CD4-positive, CD25-positive, alpha-beta regulatory T cell (primary cell): ENCODE measurements around the gene SEMA5B. TPM values are rescaled to one million over a fixed set of nuclear protein-coding genes. Genes with fewer than 3 reads are reported as not detected.

ENCODE experiments used
- ATAC-seq, 2 donors: fragments of 150-1000 bp; cut with Tn5 transposase; one replicate each; pipeline ENCODE4 v1.10.0; 2021; ENCODE audit warnings: low read depth in 2 of 2, moderate number of reproducible peaks in 2 of 2, moderate library complexity in 1 of 2
- DNase-seq, 3 donors: peaks; one replicate each; pipeline versions ENCODE4 v3.0.0 to v3.0.0-alpha.2; 2012 to 2022; ENCODE audit warnings: mixed read lengths in 1 of 3
- H3K27ac ChIP-seq: one replicate; pipeline ENCODE4 v1.7.0; 2013; ENCODE audit warnings: mild to moderate bottlenecking, low read length; ENCODE audit not compliant: insufficient read depth, poor library complexity, severe bottlenecking
- H3K27me3 ChIP-seq: one replicate; pipeline ENCODE4 v1.7.0; 2013; ENCODE audit warnings: low read length; ENCODE audit not compliant: control insufficient read depth, insufficient read depth
- H3K36me3 ChIP-seq: one replicate; pipeline ENCODE4 v1.7.0; 2013; ENCODE audit warnings: mild to moderate bottlenecking, low read length, moderate library complexity; ENCODE audit not compliant: control insufficient read depth, insufficient read depth
- H3K4me1 ChIP-seq: 2 replicates; pipeline ENCODE4 v1.7.0; 2013; ENCODE audit warnings: mild to moderate bottlenecking, low read length; ENCODE audit not compliant: insufficient read depth, control insufficient read depth, poor library complexity, severe bottlenecking
- H3K4me3 ChIP-seq: one replicate; pipeline ENCODE4 v1.7.0; 2013; ENCODE audit warnings: low read depth, mild to moderate bottlenecking, low read length, moderate library complexity
- H3K9me3 ChIP-seq, 2 experiments: 1 replicate in 1 of 2; 2 replicates in 1 of 2; pipeline ENCODE4 v1.7.0; 2013; ENCODE audit warnings: low read length in 2 of 2, mild to moderate bottlenecking in 1 of 2, moderate library complexity in 1 of 2; ENCODE audit not compliant: control insufficient read depth in 2 of 2
- H3K27ac Mint-ChIP-seq, 3 donors: one replicate each; pipeline ENCODE4 v1.8.0; 2020 to 2022; ENCODE audit warnings: mild to moderate bottlenecking in 3 of 3, mixed read lengths in 3 of 3, moderate library complexity in 2 of 3
- H3K27me3 Mint-ChIP-seq: one replicate; pipeline ENCODE4 v1.8.0; 2022; ENCODE audit warnings: mild to moderate bottlenecking, mixed read lengths
- H3K36me3 Mint-ChIP-seq: one replicate; pipeline ENCODE4 v1.8.0; 2020; ENCODE audit warnings: mixed read lengths
- H3K4me1 Mint-ChIP-seq, 4 donors: one replicate each; pipeline ENCODE4 v1.8.0; 2020 to 2022; ENCODE audit warnings: mixed read lengths in 4 of 4, mild to moderate bottlenecking in 1 of 4
- H3K4me3 Mint-ChIP-seq, 4 donors: one replicate each; pipeline ENCODE4 v1.8.0; 2020 to 2022; ENCODE audit warnings: mild to moderate bottlenecking in 4 of 4, mixed read lengths in 4 of 4, moderate library complexity in 3 of 4
- H3K9me3 Mint-ChIP-seq, 7 donors: one replicate each; pipeline ENCODE4 v1.8.0; 2020 to 2022; ENCODE audit warnings: mixed read lengths in 7 of 7, mild to moderate bottlenecking in 3 of 7, moderate library complexity in 2 of 7
- polyA plus RNA-seq, 4 donors: library from polyadenylated mRNA; unstranded; fragments of 300-500 nt; fragmentation: Illumina TruSeq; gene quantifications; one replicate each; pipeline ENCODE4 v1.2.3, GENCODE V29; 2021
- total RNA-seq: library from RNA; stranded (reverse); gene quantifications from one replicate; pipeline ENCODE4 v1.2.3, GENCODE V29; 2022

Gene SEMA5B
- total and polyA plus RNA-seq, 5 donors from 2014 or later = 0.50 TPM; not detected in 4

DNA sequence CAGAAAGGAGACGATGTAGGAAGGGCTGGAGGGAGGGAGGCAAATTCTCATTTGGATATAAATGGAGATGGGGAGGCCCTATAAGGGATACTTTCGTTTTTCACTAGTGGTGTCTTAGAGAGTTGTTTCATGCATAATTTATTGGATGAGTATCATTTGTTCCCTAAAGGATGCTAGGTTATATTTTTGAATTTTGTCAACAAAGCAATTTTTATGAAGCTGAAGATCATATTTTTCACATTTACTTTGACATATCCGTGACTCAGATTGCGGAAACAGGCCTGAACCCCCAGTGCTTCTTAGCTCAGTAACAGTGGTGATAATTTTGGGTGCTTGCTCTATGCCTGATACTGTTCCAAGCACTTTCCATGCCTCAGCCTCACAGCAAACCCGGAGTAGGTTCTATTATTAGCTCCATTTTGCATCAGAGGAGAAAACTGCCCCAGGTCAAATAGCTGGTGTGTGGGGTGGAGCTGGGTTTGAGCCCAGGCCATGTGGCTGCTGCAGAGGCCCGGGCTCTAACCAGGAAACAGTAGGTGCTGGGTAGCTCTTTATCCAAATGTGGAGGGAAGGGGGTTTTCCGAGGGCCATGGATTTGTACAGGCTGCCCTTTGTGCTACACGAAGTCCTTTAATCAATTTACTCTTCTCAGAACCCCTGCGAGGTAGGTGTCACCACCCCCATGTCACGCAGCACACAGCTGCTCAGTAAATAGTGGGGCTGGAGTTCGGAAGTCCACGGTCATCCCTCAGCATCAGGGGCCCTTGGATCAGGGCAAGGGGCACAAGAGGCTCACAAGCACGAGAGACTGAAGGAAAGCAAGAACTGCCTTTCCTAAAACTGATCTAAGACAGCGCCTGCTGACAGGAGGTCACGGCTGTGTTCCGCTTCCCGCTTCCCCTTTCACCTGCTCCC lies 133.6 kb downstream of the SEMA5B start:
- Histone ChIP-seq H3K4me3 (no peak overlapping the region), H3K4me1 (no peaks in the 10 kb centered on the region), H3K27ac (no peak overlapping the region), H3K36me3 (no peaks in the 10 kb centered on the region), H3K27me3 (no peaks in the 10 kb centered on the region), H3K9me3 (no peaks in the 10 kb centered on the region)
- DNase-seq (no peak), ATAC-seq (no peak)
- Mint-ChIP-seq H3K4me3 (no peak overlapping the region), H3K27ac (no peak overlapping the region), H3K27me3 (peaks cover 14% of the 10 kb centered on the region), H3K9me3 (no peaks in the 10 kb centered on the region), H3K36me3 (no peaks in the 10 kb centered on the region), H3K4me1 (peaks cover 0 to 10% (median 7%) of the 10 kb centered on the region in 4 donors)

DNA sequence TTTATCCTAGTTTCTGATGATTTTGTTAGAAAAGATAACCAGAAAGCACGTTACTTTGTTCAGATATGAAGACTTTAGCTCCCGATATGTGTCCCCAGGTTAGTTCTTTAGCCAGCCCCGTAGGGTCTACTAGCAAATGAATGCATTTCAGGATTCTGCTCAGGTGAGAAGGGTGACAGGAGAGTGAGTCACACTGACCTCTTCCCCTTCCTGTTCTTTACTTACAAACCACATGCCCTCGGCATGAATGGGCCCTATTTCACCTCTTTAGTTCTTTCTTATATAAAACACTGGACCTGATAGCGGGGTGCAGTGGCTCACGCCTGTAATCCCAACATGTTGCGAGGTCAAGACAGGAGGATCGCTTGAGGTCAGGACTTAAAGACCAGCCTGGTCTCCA lies 134.3 kb downstream of the SEMA5B start:
- Mint-ChIP-seq H3K27ac (no peak overlapping the region), H3K9me3 (no peaks in the 10 kb centered on the region), H3K36me3 (no peaks in the 10 kb centered on the region), H3K27me3 (peaks cover 7% of the 10 kb centered on the region), H3K4me1 (peaks cover 0 to 10% (median 7%) of the 10 kb centered on the region in 4 donors), H3K4me3 (no peak overlapping the region)
- Histone ChIP-seq H3K36me3 (no peaks in the 10 kb centered on the region), H3K4me3 (no peak overlapping the region), H3K9me3 (no peaks in the 10 kb centered on the region), H3K27ac (no peak overlapping the region), H3K4me1 (no peaks in the 10 kb centered on the region), H3K27me3 (no peaks in the 10 kb centered on the region)
- DNase-seq (peak in 1 of 3 donors; percentile 45), ATAC-seq (peak; percentile 47 to 68)

DNA sequence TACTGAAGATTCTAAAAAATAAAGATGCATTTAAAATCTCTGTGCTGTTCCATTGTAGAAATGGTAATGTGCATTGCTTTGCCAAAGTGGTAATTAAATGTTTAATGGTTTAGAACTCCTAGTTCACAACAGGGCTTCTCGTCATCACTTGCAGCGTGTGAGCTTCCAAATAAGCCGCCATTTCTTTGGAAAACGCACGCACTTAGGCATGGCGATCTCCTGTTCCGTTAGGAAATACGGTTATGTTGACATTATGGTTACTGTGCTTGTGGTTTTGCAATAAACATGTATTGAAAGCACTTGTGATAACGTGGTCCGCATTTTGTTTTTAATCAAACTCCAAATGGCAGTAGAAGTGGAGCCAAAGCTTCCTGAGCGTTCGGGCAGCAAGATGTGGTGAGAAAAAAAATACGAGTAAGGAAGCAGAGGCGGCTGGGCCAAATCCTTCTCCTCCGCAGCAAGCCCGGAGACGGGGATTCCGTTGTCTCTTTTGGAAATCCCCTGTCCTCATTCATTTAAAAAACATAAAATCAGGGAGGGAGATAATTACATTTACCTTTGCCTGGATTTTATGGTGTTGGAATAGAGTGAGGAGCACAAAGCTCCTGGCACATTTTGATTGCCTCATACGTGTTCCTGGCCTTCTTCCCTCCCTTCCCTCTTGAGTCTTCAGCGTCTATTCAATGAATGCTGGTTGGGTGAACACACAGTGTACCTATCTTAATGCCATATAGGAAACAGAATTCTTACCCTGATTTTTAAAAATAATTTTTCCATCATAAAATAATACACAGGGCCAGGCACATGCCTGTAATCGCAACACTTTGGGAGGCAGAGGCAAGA lies 135.2 kb downstream of the SEMA5B start:
- Histone ChIP-seq H3K9me3 (no peaks in the 10 kb centered on the region), H3K27ac (no peak overlapping the region), H3K36me3 (no peaks in the 10 kb centered on the region), H3K27me3 (no peaks in the 10 kb centered on the region), H3K4me1 (no peaks in the 10 kb centered on the region), H3K4me3 (no peak overlapping the region)
- Mint-ChIP-seq H3K36me3 (no peaks in the 10 kb centered on the region), H3K4me1 (peaks cover 0 to 10% (median 7%) of the 10 kb centered on the region in 4 donors), H3K4me3 (no peak overlapping the region), H3K27me3 (peaks cover 5% of the 10 kb centered on the region), H3K27ac (no peak overlapping the region), H3K9me3 (no peaks in the 10 kb centered on the region)
- DNase-seq (no peak), ATAC-seq (no peak)

DNA sequence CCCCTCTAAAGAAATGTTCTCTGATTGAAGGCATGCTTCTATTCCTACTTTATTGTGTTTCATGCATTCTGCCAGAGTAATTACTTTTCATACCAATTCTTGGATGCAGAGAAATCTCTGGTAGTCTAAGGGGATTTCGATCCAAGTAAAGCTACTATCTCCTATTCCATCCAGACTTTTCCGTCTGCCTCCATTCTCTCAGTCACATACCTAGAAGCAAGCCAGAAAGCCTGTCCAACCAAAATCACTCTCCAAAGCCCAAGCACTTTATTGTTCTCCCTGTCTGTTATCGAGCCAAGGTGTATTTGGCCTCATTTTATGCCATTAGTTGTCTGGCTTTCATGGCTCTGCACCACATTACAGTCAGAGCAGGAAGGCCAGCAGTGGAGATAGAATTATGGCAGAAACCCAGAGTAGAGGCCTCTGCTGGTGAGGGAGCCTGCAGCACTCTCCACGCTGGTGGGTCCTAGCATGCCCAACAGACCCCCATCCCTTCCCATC lies 136.8 kb downstream of the SEMA5B start:
- H3K36me3 Mint-ChIP-seq = peaks cover under 1% of the 10 kb centered on the region
- Histone ChIP-seq H3K36me3 (no peaks in the 10 kb centered on the region), H3K4me3 (no peak overlapping the region), H3K4me1 (no peaks in the 10 kb centered on the region), H3K9me3 (no peaks in the 10 kb centered on the region), H3K27me3 (no peaks in the 10 kb centered on the region), H3K27ac (no peak overlapping the region)
- no peak overlapping the region for H3K27ac Mint-ChIP-seq
- no peak for DNase-seq
- no peaks in the 10 kb centered on the region for H3K9me3 Mint-ChIP-seq
- peaks cover 0 to 10% (median 7%) of the 10 kb centered on the region in 4 donors for H3K4me1 Mint-ChIP-seq
- H3K4me3 Mint-ChIP-seq = no peak overlapping the region
- H3K27me3 Mint-ChIP-seq = no peaks in the 10 kb centered on the region
- no peak for ATAC-seq

DNA sequence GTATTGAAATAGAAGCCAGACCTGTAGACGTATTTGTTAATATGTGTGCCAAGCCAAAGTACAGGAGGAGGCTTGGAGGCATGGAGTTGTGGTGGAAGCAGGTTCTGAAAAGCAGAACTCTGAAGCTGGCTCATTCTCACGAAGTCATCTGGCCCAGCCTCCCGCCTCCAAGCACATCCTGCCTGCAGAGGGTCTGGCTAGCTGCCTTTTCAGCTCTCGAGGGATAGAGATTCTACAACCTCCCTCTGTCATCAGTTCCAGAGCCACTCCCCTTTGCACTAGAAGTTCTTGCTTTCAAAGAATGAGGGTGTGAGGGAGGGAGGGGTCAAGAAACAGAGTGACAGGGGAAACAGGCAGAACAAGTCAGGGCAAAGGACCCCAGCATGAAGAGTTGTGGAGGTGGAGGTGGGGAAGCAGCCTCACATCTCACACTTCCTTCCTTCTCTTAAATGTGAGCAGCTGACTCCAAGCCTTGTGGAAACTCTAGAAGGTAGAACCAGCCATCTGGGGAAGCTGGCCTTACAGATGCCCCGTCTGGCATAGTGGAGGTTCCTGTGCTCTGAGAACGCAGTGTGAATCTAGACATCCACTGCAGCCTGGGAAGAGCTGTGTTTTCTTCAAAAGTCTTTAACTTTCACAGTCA lies 137.4 kb downstream of the SEMA5B start:
- no peak overlapping the region for H3K27ac ChIP-seq
- no peaks in the 10 kb centered on the region for H3K27me3 ChIP-seq
- Mint-ChIP-seq H3K4me3 (no peak overlapping the region), H3K4me1 (peaks cover 0 to 10% (median 7%) of the 10 kb centered on the region in 4 donors), H3K36me3 (peaks cover 4% of the 10 kb centered on the region), H3K27ac (peak overlapping the region in 1 of 3 donors; percentile 22), H3K27me3 (no peaks in the 10 kb centered on the region), H3K9me3 (no peaks in the 10 kb centered on the region)
- no peak for ATAC-seq
- no peaks in the 10 kb centered on the region for H3K36me3 ChIP-seq
- peak in 1 of 3 donors; percentile 75 for DNase-seq
- H3K4me3 ChIP-seq = no peak overlapping the region
- no peaks in the 10 kb centered on the region for H3K9me3 ChIP-seq
- no peaks in the 10 kb centered on the region for H3K4me1 ChIP-seq

DNA sequence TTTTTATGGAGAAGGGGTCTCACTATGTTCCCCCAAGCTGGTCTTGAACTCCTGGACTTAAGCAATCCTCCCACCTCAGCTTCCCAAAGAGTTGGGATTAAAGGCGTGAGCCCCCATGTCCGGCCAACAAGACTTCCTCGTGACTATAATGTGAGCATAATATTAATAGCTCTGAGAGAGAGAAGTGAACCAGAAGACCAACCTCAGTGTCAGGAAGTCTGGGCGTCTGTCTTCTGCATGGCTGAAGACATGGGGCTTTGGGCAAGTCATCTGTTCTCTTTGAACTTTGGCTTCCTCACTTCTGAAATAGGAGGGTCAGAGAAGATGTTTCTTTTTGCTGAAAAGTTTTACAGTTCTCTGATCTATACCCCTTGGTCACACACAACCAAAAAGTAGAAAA lies 140.6 kb downstream of the SEMA5B start:
- Mint-ChIP-seq H3K4me1 (peaks cover 0 to 7% (median 2%) of the 10 kb centered on the region in 4 donors), H3K27ac (peak overlapping the region in 1 of 3 donors; percentile 40), H3K9me3 (no peaks in the 10 kb centered on the region), H3K36me3 (peaks cover 12% of the 10 kb centered on the region), H3K4me3 (no peak overlapping the region), H3K27me3 (no peaks in the 10 kb centered on the region)
- no peaks in the 10 kb centered on the region for H3K27me3 ChIP-seq
- peaks cover 1% of the 10 kb centered on the region for H3K36me3 ChIP-seq
- H3K27ac ChIP-seq = no peak overlapping the region
- no peak for DNase-seq
- no peaks in the 10 kb centered on the region for H3K4me1 ChIP-seq
- H3K9me3 ChIP-seq = no peaks in the 10 kb centered on the region
- no peak overlapping the region for H3K4me3 ChIP-seq
- ATAC-seq = no peak

DNA sequence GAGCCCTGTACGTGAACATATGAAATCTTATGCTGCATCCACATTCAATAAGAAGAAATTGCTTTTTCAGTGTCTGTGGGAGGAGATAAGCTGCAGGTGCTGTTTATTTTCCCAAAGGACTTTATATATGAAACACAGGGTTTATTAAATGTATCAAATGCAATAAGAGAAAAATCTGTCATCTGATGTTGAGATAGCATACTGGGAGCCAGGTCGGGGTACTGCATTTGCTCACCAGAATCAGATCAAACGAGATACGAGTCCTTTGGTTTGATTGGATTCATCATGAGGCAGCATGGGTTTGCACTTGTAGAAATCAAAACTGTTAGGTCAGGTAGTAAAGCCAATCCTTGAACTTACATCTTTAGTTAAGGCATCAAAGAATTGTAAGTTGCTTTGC lies 141.3 kb downstream of the SEMA5B start:
- no peaks in the 10 kb centered on the region for H3K27me3 Mint-ChIP-seq
- no peak overlapping the region for H3K4me3 ChIP-seq
- peaks cover 19% of the 10 kb centered on the region for H3K36me3 Mint-ChIP-seq
- H3K4me1 ChIP-seq = no peaks in the 10 kb centered on the region
- H3K27ac ChIP-seq = no peak overlapping the region
- no peaks in the 10 kb centered on the region for H3K9me3 ChIP-seq
- ATAC-seq (no peak), DNase-seq (no peak)
- no peak overlapping the region for H3K4me3 Mint-ChIP-seq
- peaks cover 4% of the 10 kb centered on the region for H3K36me3 ChIP-seq
- H3K4me1 Mint-ChIP-seq = peaks cover 0 to 7% (median 2%) of the 10 kb centered on the region in 4 donors
- H3K27ac Mint-ChIP-seq = no peak overlapping the region
- no peaks in the 10 kb centered on the region for H3K27me3 ChIP-seq
- no peaks in the 10 kb centered on the region for H3K9me3 Mint-ChIP-seq
